Smooth muscle cell of the brain vasculature (primary cell): ENCODE measurements around the gene ERG.

Experiments
- DNase-seq: peaks from one replicate; pipeline ENCODE4 v3.0.0-alpha.2; 2012; ENCODE audit warnings: low read depth, low spot score

ERG gene, protein sequence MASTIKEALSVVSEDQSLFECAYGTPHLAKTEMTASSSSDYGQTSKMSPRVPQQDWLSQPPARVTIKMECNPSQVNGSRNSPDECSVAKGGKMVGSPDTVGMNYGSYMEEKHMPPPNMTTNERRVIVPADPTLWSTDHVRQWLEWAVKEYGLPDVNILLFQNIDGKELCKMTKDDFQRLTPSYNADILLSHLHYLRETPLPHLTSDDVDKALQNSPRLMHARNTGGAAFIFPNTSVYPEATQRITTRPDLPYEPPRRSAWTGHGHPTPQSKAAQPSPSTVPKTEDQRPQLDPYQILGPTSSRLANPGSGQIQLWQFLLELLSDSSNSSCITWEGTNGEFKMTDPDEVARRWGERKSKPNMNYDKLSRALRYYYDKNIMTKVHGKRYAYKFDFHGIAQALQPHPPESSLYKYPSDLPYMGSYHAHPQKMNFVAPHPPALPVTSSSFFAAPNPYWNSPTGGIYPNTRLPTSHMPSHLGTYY

GRCh38 chr21:38498057-38498833 is at the start of gene ERG:
TSS of gene ERG (minus strand) at chr21:38498477. CDS start at chr21:38498380, 97 bp downstream.
- no peak for DNase-seq

GRCh38 chr21:38544661-38545060 is 46.4 kb upstream of the ERG start:
- no peak for DNase-seq

DNA sequence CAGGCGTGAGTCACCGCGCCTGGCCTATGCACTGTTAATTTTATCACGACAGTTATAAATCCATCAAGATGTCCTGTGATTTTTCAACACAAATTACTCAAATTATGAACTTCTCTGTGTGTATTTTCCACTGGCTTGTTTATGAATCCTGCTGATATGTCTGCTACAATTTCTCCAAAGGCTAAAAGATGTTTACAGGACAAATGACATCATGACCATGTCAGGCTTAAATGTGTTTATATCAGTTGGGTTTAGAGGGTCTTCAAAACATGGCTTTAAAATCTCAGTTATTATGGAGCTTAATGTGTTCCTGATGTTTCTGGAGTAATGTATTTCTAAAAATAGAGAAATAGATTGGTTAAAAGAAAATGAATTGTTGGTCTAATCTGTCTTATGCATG is 44.0 kb upstream of the ERG start:
- DNase-seq, result no peak

DNA sequence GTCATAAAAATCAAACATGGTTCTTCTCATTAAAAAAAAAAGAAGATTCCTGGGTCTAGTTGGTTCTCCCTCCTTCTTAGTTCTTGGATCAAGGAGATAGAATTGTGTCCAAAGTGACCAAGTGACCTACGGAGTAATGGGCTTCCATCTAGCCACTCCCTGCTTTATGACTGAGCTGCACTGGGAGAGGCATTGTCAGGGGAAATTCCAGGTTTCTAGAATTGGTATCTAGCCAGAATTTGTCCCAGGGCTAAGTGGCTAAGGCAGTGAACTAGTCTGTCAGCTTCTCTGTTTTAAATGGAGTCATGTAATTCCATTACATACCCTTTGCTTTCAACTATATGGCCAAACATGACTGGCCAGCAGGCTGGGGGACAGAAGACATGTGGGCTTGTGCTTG is 40.1 kb upstream of the ERG start:
- DNase-seq, result no peak

- no peak for DNase-seq
Measured at GRCh38 chr21:38534591-38534990, 36.3 kb upstream of the ERG start.

GRCh38 chr21:38533887-38534286 is 35.6 kb upstream of the ERG start:
- DNase-seq, result no peak

DNA sequence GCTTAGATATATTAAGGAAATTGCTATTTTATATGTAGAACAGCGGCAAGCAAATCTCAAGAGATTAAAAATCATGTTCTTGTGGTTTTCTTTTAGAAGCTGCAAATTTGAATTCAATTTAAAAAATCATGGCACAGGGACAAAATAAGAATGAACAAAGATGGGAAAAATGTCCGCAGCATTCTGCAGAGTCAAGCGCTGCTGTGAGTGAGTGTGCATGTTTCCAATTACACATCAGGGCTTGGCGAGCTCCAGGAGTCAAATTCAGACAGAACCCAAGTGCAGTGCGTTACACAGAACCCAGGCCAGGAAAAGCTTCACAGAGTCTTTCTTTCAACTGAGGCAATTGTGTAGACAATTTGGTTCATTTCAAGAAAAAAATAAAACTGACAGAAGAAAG is 33.3 kb upstream of the ERG start:
- no peak for DNase-seq

DNA sequence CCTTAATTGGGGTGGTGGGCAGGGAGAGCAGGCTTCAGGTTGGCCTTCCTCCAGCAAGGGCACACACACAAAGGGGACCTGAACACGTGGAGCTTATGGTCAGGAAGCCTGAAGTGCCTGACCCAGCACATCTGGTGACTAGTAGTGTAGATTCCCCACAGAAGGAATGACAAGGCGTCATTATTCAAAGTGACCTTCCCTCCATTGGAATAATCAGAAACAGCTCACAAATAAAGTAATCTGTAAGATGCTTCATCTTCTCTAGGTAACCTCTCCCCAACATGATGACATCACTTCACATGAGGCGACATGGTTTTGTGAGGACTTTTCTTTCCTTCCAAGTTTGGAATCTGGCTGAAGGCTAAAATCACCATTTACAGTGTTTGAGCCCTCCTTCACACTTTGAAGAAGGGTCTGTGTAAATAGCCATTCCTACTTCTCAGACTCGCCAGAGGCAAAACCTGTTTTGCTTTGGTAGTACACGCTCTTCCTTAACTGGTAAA is 32.8 kb upstream of the ERG start:
- no peak for DNase-seq

- no peak for DNase-seq
Measured at GRCh38 chr21:38527737-38528136, 29.5 kb upstream of the ERG start.

DNA sequence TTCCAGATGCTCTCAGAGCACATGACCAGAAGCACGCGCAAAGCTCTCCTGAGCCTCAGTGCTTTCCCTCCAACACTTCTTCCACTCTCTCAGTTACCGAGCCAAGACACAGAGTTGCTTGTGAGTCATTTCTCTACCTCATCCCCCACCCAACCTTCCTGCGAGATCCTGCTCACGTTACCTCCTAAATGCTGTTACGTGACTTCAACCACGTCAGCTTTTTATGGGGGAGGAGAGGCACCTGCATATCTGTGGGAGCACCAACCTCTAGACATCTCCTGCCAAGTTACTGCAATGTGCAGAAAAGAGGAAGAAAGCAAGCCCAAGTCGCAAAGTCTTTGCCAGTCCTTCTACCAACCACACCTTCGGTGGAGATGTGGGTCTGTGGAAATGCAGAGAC is 27.2 kb upstream of the ERG start:
- no peak for DNase-seq

DNA sequence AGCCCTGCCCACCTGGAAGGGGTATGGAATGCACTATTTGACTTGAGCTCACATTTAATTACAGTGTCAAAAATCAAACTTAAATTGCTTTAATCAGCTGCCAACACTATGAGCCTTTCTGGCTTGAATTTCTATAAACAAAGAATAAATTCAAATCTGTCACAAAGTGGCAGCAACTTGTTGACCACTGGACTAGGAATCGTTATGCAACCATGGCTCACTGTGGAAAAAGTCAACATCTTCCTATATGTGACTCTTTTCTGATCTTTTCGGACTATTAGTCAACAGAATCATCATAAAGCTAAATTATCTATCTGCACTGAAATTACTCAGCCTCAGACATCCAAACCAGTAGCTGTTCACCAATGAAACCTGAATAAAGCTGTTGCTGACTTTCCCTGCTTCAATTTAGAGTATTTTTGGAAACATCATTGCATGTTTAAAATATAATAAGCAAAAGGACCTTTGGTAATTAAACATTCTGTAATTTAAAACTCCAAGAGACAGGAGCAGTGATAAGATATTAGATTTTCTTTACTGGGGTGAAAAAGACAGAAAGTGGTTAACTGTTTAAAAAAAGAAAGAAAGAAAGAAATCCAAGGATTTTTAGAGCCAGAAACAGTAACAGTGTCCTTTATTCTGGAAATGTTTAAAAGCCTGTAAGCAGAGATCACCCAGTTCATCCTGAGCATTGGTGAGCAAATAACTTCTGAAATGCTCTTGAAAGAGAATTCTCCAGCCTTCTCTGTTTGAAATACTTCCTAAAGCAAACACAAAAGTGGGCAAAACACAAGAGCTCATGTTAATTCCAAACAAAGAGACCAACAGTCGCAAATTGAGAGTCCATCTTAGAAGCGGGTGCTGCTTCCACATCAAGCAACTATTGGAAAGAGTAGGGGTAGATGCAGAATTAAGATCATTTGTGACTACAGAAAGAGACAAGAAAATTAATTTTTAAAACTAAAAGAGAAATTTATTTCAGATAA is 26.2 kb upstream of the ERG start:
- no peak for DNase-seq

DNA sequence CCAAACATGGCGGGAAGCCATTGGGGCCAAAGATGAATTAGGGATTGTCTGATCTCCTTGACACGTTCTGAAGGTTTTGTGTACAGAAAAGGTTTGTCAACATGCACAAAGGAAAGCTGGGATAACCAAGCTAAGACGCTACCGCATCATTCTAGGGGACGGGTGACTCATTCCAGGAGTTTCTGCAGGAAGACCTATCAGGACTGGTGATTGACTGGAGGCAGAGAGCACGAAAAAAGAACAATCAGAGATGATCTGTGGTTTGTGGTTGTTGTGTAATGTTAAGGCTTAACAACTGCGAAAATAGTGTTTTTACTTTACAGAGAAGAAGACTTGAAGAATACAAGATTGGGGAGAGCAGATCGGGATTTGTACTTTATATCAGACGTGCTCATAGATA is 22.2 kb upstream of the ERG start:
- DNase-seq, result no peak

DNA sequence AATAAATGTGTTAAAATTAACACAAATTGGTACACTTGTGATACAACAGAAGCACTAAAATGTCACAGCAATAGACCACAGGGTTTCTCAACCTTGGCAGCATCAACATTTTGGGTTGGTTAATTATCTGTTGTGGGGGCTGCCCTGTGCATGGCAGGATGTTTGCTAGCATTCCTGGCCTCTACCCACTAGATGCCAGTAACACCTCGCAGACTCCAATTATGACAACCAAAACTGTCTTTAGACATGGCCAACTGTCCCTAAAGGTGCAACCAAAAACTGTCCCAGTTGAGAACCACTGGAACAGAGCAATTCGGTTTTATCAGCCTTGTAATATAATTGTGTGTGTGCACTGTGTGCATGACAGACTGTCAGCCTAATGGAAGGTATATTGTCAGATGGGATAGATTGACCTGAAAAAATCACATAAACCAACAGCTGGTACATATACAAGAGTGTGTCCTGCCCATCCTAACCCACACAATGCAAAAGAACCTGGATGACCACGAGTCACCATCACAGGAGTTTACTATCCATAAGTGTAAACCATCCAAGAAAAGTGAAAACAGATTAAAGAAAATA is 13.5 kb upstream of the ERG start:
- DNase-seq, result no peak

DNA sequence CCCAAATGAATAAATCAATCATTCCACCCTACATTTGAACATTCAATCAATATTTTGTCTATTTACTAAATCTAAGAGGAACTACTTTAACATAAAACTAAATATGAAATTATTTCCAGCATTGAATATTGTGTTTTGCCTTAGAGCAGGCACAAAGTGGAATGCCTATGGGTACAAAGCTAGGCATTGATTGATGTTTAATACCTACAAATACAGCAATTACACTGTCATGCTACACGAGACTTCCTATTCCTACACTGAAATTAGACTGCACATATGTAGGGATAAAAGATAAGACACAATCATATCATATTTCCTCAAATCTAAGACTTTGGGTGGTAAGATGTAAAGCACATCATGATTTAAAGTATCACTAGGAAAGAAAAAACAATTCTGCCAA is 12.9 kb upstream of the ERG start:
- no peak for DNase-seq

GRCh38 chr21:38507374-38507942 is 9.2 kb upstream of the ERG start:
- no peak for DNase-seq

DNA sequence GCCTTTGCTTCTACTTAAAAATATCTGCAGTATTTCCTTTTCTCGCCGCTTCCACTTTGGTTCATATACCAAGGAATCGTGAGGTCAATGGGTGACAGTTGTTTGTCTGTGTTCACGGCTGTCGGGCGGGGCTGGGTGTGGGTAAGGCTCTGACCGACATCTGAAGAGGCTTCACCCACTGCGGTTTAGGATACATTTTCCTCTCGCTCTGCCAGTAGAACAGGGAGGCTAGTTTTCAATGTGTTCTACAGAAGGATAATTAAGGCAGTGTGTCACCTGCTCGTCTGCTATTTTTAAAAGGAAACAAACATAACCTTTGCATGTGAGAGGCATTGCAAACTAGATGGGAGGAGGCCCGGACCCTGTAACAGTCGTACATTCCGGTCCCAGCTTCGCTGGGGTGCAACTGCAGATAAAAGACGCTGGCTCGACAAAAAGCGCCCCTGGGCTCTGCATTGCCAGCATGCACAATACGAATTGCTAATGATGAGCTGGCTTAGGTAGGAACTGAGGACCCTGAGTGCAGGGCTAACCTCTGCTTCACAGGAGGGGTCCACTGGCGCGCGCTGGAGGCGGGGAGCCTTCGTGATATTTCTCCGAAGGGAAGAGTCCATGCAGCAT is 8.5 kb upstream of the ERG start:
- DNase-seq, result no peak

GRCh38 chr21:38505654-38506523 is 7.6 kb upstream of the ERG start:
- peak; percentile 59 for DNase-seq

DNA sequence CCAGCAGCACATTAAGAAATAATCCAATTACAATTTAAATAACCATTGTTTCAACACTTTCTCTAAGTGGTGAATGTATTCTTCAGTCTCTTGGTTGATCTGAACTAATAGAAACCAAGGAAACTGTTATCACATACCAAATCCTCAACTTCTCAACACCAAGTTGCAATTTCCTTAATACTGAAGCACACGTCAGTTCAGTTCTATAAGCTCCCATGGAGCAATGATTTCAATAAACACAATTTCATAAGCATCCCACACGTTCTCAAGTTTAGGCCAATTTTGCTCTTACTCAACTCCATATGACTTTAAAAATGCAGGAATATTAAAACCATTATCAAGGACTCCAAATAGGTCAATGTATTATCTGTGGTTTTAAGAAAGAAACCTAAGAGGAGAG is 5.8 kb upstream of the ERG start:
- DNase-seq, result no peak

DNA sequence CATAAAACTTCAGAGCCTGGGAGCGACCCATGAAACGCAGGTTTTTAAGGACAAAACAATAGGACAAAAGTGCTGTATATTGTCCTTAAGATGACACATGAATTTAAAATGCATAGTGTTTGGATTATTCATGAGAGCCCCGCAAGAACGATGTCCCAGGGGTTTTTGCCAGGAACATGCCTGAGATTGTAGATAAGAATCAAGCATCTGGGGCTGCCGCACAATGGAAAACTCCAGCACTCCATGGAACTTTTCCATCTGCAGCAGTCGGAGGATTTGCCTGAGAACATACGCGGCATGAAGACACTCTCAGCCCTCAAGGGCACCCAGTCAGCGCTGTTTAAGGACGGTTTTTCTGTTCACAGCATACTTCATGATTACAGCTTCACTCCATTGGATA is 5.3 kb upstream of the ERG start:
- DNase-seq, result no peak
